GM19467 (cell line): ENCODE data around the gene SLC37A3.
A peak's percentile ranks its signal among the peaks of the same experiment; 100 is the strongest.

Experiments used
- ATAC-seq: cut with Tn5 transposase; IDR thresholded peaks from one replicate; pipeline ENCODE4 v1.9.1; 2021; ENCODE audit warnings: mild to moderate bottlenecking, moderate library complexity; ENCODE audit not compliant: unreplicated experiment

SLC37A3 gene

GRCh38 chr7:140402178-140402835, 4.0 kb upstream of the SLC37A3 start:
- ATAC-seq: no peak

DNA sequence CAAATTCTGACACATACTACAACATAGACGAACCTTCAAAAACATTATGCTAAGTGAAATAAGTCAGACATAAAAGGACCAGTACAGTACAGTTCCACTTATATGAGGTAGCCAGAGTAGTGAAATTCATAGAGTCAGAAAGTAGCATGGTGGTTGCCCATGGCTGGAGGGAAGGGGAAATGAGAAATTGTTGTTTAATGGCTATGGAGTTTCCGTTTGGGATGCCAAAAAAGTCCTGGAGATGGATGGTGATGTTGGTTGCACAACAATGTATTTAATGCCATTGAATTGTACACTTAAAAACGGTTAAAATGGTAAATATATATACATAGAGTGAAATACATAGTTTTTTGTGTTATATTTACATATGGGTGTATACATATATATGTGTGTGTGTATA, 2.1 kb upstream of the SLC37A3 start:
- no peak for ATAC-seq

- ATAC-seq: no peak
Observed at GRCh38 chr7:140398821-140399220, 491 bp upstream of the SLC37A3 start.

DNA sequence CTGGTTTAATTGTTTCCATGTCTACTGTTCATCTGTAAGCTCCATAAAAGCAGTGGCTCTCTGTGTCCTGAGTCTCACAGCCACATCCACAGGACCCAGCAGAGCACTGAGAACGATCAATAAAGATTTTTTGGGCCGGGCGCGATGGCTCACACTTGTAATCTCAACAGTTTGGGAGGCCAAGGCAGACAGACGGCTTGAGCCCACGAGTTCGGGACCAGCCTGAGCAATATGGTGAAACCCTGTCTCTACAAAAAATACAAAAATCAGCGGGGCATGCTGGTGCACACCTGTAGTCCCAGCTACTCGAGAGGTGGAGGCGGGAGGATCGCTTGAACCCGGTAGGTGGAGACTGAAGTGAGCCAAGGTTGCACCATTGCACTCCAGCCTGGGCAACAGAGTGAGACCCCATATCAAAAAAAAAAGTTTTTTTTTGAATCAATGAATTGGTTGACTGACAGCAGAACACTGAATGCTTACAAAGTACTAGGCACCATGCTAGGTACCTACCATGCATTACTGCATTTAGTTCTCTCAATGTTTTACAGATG, 4.5 kb downstream of the SLC37A3 start:
- ATAC-seq: no peak

GRCh38 chr7:140391634-140392033, 6.7 kb downstream of the SLC37A3 start:
- ATAC-seq: no peak

DNA sequence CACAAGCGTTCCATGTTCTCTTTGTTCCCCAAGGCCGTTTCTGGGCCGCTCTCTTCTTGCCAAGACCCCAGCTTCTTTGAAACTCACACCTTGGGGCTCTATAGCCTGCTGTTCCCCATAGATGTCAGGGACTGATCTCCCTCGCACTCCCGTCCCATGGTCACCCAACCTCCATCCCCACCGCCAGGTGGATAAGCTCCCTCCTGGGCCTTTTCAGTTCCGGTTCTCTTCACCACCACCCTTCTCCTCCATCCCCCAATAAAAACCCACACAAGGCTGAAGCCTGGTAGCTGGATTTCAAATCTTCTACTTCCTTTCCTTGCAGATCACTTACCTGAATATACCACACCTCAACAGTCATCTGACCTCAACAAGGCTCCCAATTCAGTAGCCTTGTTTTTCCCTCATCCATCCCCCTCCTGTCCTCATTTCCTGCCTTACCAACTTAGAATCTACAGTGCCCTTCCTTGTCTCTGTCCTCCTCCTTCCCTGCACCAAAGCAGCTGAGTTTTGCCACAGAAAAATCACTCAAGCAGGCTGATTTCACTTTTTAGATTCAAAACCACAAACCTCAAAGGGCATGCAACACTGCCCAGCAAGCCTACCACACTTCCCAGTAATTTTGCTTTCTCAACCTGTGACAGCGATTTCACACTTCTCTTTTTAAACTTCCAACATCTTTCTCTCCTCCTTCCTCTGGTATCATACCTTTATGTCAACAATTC, 7.7 kb downstream of the SLC37A3 start:
- ATAC-seq: peak; percentile 71

DNA sequence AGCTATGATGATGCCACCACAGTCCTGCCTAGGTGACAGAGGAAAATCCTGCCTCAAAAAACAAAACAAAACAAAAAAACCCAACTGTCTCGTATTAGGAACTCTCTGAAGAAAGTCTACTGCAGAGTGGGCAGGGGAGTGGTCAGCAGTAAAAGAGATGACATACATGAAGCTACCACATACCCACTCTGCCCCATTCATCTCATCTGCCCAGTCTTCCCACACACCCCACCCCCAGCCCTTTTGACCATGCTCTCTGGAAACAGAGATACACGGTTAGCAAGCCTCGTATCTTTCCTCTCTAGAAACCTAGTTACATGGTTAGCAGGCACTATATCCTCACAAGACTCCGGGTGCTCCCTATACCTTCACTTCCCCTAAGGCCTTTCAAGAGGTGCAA, 8.3 kb downstream of the SLC37A3 start:
- no peak for ATAC-seq

GRCh38 chr7:140389445-140389844, 8.9 kb downstream of the SLC37A3 start:
- no peak for ATAC-seq

GRCh38 chr7:140384894-140385545, 13.3 kb downstream of the SLC37A3 start:
- no peak for ATAC-seq

GRCh38 chr7:140383954-140384713, 14.2 kb downstream of the SLC37A3 start:
- ATAC-seq: no peak

DNA sequence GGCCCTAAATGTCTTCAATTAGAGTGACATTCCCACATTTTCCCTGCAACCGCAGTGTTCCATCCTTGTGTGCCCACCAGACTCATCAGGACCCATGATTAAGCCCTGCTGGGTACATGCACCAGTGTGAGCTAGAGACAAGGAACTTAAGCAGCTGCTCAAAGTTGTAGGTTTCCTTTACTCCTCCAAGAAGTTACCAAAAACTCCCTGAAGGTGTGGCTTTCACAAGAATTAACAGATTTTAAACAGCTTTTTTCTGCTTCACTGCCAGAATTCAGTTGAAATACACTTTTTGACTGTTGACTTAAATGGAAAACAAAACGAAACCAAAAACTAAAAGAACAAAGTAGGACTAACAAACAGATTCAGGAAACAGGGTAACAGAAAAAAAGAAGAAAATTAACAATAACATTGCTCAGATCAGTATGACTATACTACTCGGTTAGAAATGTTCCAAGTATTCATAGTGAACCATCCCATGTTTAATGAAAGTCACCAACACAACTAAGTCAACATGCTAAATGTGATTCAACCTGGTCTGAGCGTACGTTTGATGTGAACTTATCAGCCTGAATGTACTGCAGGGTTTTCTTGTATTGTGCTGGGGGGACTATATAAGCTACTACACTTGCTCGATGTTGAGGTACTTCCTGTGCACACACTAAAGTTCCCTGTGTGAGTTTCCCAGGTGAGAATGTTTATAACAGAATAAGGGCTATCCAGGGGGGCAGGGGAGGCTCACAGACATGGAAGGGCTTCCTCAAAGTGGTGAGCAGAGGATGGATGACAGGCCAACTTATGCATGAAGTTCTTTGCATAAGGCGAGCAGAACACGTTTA, 22.2 kb downstream of the SLC37A3 start:
- no peak for ATAC-seq

DNA sequence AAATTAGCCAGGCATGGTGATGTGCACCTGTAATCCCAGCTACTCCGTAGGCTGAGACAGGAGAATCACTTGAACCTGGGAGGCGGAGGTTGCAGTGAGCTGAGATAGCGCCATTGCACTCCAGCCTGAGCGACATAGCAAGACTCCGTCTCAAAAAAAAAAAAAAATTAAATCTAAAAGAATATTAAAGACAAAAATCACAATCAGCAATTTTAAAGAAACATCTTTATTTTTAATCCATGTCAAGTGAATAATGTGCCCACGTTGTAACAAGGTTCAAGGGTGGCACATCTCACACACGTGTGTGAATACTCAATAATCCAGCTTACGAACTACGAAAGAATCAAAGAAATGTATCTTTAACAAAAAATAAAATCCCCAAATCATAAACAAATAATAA, 23.0 kb downstream of the SLC37A3 start:
- ATAC-seq: no peak

- ATAC-seq: no peak
Observed at GRCh38 chr7:140369294-140369693, 29.0 kb downstream of the SLC37A3 start.

DNA sequence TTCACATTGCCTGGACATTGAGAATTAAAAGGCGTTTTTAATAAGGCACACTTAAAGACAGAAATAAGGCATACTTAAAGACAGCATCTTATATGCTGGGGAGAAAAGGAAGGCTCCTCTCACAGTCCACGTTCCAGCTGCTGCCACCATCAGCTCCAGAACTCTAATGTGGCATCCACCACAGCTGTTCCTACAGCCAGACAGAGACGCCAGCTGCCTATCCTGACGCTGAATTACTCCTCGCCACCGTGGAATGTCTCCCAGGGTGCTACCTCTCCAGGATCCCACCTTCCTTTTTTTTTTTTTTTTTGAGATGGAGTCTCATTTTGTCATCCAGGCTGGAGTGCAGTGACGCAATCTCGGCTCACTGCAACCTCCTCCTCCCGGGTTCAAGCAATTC, 30.8 kb downstream of the SLC37A3 start:
- no peak for ATAC-seq

GRCh38 chr7:140364819-140365218, 33.5 kb downstream of the SLC37A3 start:
- no peak for ATAC-seq

- no peak for ATAC-seq
Observed at GRCh38 chr7:140360697-140361229, 37.6 kb downstream of the SLC37A3 start.

GRCh38 chr7:140358412-140359051, 39.8 kb downstream of the SLC37A3 start:
- peak; percentile 32 for ATAC-seq

DNA sequence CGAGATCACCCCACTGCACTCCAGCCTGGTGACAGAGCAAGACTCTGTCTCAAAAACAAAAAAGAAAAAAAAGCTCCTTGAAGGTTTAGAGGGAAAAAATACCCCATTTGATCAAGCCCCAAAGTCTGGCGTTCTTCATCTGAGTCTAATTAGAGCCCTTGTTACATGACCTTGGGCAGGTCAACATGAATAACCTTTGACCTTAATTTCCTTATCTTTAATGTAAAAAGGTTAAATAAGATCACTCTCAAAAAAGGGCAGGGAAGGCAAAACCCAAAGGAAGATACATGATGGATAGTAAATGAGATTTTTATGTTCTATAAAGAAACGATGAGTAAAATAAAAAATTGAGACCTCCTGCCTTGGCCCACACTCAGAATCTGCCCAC, 40.3 kb downstream of the SLC37A3 start:
- ATAC-seq: no peak

DNA sequence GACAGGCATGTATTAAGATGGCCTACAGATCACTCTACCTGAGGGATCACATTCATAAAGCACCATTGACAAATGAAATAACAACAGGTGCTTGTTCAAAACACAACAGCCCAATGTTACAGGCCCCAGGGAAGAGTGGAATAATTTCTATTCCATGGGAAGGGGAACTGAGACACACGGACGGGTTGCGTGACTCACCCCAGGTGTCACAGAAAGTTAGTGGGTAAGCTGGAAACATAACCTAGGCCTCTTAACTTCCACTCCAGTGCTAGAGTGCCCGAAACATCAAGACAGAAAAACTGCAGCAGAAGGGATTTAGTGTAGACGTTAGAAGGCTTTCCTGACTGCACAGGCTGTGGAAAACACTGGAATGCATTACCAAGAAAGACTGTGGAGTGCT, 48.3 kb downstream of the SLC37A3 start:
- ATAC-seq: no peak
